H1 (cell line): Measurements from ENCODE around the gene CAP2. TPM values are rescaled to one million over a fixed set of nuclear protein-coding genes. Genes with fewer than 3 reads are reported as not detected.

Experiments used
- CTCF ChIA-PET: fragments of 300-600 bp; sonication (Branson Sonifier 250); formaldehyde crosslinking; loops from one replicate; lab custom pipeline; 2021; ENCODE audit not compliant: partially characterized antibody; lab: Charles Lee
- POLR2A ChIA-PET: fragments of 300-600 bp; sonication (Branson Sonifier 250); formaldehyde crosslinking; loops from one replicate; lab custom pipeline; 2021; ENCODE audit warnings: inconsistent platforms; ENCODE audit not compliant: partially characterized antibody; lab: Charles Lee
- DNase-seq, 2 experiments: peaks; one replicate each; pipeline versions ENCODE4 v3.0.0 to v3.0.0-alpha.2; 2010 to 2022; ENCODE audit warnings: low spot score in 2 of 2, low read depth in 1 of 2, mixed read lengths in 1 of 2
- FAIRE-seq: peaks from 2 replicates; lab custom pipeline; 2011; peaks lifted over from hg19 to GRCh38; lab: Jason Lieb, UNC
- H2AFZ ChIP-seq: 2 replicates; pipeline ENCODE4 v1.8.1; 2012; ENCODE audit warnings: low read length, inconsistent platforms
- H2AK5ac ChIP-seq: 2 replicates; pipeline ENCODE4 v1.6.1; 2013; ENCODE audit warnings: low read depth, low read length
- H2BK120ac ChIP-seq: replicated peaks from 2 replicates; pipeline ENCODE3; 2013; ENCODE audit warnings: low read depth, low read length, inconsistent platforms
- H2BK12ac ChIP-seq: 2 replicates; pipeline ENCODE4 v1.6.1; 2013; ENCODE audit warnings: low read depth, low read length
- H2BK15ac ChIP-seq: 2 replicates; pipeline ENCODE4 v1.6.1; 2013; ENCODE audit warnings: low read length
- H2BK20ac ChIP-seq: 2 replicates; pipeline ENCODE4 v1.6.1; 2013; ENCODE audit warnings: low read length
- H2BK5ac ChIP-seq: 2 replicates; pipeline ENCODE4 v1.6.1; 2013; ENCODE audit warnings: low read depth, low read length
- H3K14ac ChIP-seq: 2 replicates; pipeline ENCODE4 v1.6.1; 2013; ENCODE audit warnings: inconsistent platforms; ENCODE audit not compliant: insufficient read length
- H3K18ac ChIP-seq: 2 replicates; pipeline ENCODE4 v1.6.1; 2013; ENCODE audit warnings: low read length; ENCODE audit errors: extremely low read depth
- H3K23ac ChIP-seq: 2 replicates; pipeline ENCODE4 v1.6.1; 2013; ENCODE audit warnings: inconsistent platforms; ENCODE audit not compliant: insufficient read length
- H3K23me2 ChIP-seq: 2 replicates; pipeline ENCODE4 v1.6.1; 2013; ENCODE audit warnings: low read depth, low read length
- H3K27ac ChIP-seq: 2 replicates; pipeline ENCODE4 v1.6.1; 2011; ENCODE audit warnings: low read depth, low read length, inconsistent platforms
- H3K27me3 ChIP-seq, 4 experiments: replicated peaks in 1 of 4; 1 replicate in 1 of 4; 2 replicates in 3 of 4; pipeline versions ENCODE4 v1.6.1 to v1.8.1; 2011 to 2013; ENCODE audit warnings: low read length in 3 of 4, mild to moderate bottlenecking in 3 of 4, inconsistent platforms in 2 of 4, mixed read lengths in 2 of 4, moderate library complexity in 1 of 4; ENCODE audit not compliant: control insufficient read depth in 3 of 4, insufficient read depth in 3 of 4; ENCODE audit errors: extremely low read depth in 1 of 4
- H3K36me3 ChIP-seq, 4 experiments: 2 replicates each; pipeline versions ENCODE4 v1.6.1 to v1.8.1; 2011 to 2013; ENCODE audit warnings: mild to moderate bottlenecking in 4 of 4, low read length in 3 of 4, moderate library complexity in 2 of 4, control low read depth in 1 of 4, inconsistent platforms in 1 of 4; ENCODE audit not compliant: insufficient read depth in 4 of 4, control insufficient read depth in 2 of 4
- H3K4ac ChIP-seq: replicated peaks from 2 replicates; pipeline ENCODE3; 2013; ENCODE audit warnings: low read length, low read depth, mixed read lengths, inconsistent platforms; ENCODE audit not compliant: insufficient read length
- H3K4me1 ChIP-seq, 4 experiments: replicated peaks in 1 of 4; 1 replicate in 1 of 4; 2 replicates in 3 of 4; pipeline versions ENCODE4 v1.6.1 to v1.8.1; 2011 to 2013; ENCODE audit warnings: low read length in 3 of 4, inconsistent platforms in 2 of 4, mixed read lengths in 1 of 4; ENCODE audit not compliant: insufficient read depth in 4 of 4, control insufficient read depth in 3 of 4
- H3K4me2 ChIP-seq, 2 experiments: 2 replicates each; pipeline versions ENCODE4 v1.6.1 to v1.8.1; 2011 to 2013; ENCODE audit warnings: low read depth in 2 of 2, low read length in 2 of 2, control low read depth in 1 of 2, inconsistent platforms in 1 of 2, mild to moderate bottlenecking in 1 of 2; ENCODE audit not compliant: insufficient read depth in 1 of 2
- H3K4me3 ChIP-seq, 4 experiments: fragments of 200-600, 300-600 bp in 1 of 4; sonication (generic), shearing (Covaris generic), sonication (Bioruptor Twin) in 1 of 4; 2 replicates each; pipeline versions ENCODE4 v1.5.1 to v1.8.1; 2011 to 2016; ENCODE audit warnings: low read length in 4 of 4, low read depth in 3 of 4, control low read depth in 2 of 4, inconsistent platforms in 2 of 4, mild to moderate bottlenecking in 2 of 4, mixed read lengths in 1 of 4, moderate library complexity in 1 of 4; ENCODE audit not compliant: insufficient read depth in 2 of 4; ENCODE audit errors: extremely low read depth in 1 of 4
- H3K56ac ChIP-seq: replicated peaks from 2 replicates; pipeline ENCODE3; 2013; ENCODE audit warnings: low read depth, mild to moderate bottlenecking, mixed read lengths, low read length, inconsistent platforms; ENCODE audit not compliant: insufficient read length
- H3K79me1 ChIP-seq: 2 replicates; pipeline ENCODE4 v1.6.1; 2013; ENCODE audit warnings: low read depth, low read length, control low read depth
- H3K79me2 ChIP-seq, 2 experiments: 2 replicates each; pipeline versions ENCODE4 v1.6.1 to v1.8.1; 2012 to 2013; ENCODE audit warnings: low read length in 2 of 2, mild to moderate bottlenecking in 2 of 2, inconsistent platforms in 1 of 2; ENCODE audit not compliant: insufficient read depth in 2 of 2, control insufficient read depth in 1 of 2
- H3K9ac ChIP-seq, 4 experiments: replicated peaks in 1 of 4; 1 replicate in 1 of 4; 2 replicates in 3 of 4; pipeline versions ENCODE4 v1.6.1 to v1.8.1; 2011 to 2013; ENCODE audit warnings: low read depth in 3 of 4, low read length in 3 of 4, control low read depth in 2 of 4, mild to moderate bottlenecking in 2 of 4, moderate library complexity in 2 of 4, inconsistent platforms in 1 of 4; ENCODE audit errors: extremely low read depth in 1 of 4
- H3K9me3 ChIP-seq, 2 experiments: 2 replicates each; pipeline versions ENCODE4 v1.6.1 to v1.8.1; 2012 to 2013; ENCODE audit warnings: mild to moderate bottlenecking in 2 of 2, moderate library complexity in 2 of 2, control low read depth in 1 of 2, inconsistent platforms in 1 of 2, low read depth in 1 of 2, low read length in 1 of 2, mixed read lengths in 1 of 2; ENCODE audit not compliant: insufficient read depth in 2 of 2
- H4K20me1 ChIP-seq, 2 experiments: replicated peaks in 1 of 2; 2 replicates each; pipeline versions ENCODE3 to v1.8.1; 2011 to 2013; ENCODE audit warnings: inconsistent platforms in 2 of 2, low read length in 2 of 2, mild to moderate bottlenecking in 1 of 2; ENCODE audit not compliant: insufficient read depth in 2 of 2, control insufficient read depth in 1 of 2
- H4K5ac ChIP-seq: 2 replicates; pipeline ENCODE4 v1.6.1; 2013; ENCODE audit warnings: low read length, low read depth, mixed read lengths, inconsistent platforms; ENCODE audit not compliant: insufficient read length
- H4K8ac ChIP-seq: 2 replicates; pipeline ENCODE4 v1.8.0; 2013; ENCODE audit warnings: mild to moderate bottlenecking, moderate library complexity, low read length, inconsistent platforms; ENCODE audit not compliant: insufficient read depth; ENCODE audit errors: extremely low read depth
- H4K91ac ChIP-seq: replicated peaks from 2 replicates; pipeline ENCODE3; 2013; ENCODE audit warnings: low read length, mixed read lengths, inconsistent platforms; ENCODE audit not compliant: insufficient read length
- CBX8 ChIP-seq: fragments of 300-800, 300-1000 bp; sonication (generic); IDR thresholded peaks from 2 replicates; pipeline ENCODE4 v1.7.1; 2016; ENCODE audit warnings: low read depth, low read length, borderline replicate concordance
- WGBS, 2 experiments: shearing (Covaris generic) in 1 of 2; methylation state at CpG; one replicate each; pipeline versions ENCODE4 v1.1.6 to v1.1.7; 2013 to 2015; ENCODE audit warnings: low lambda C conversion rate in 2 of 2, mixed read lengths in 2 of 2, inconsistent platforms in 1 of 2, low coverage in 1 of 2, missing lambda C conversion rate in 1 of 2; ENCODE audit not compliant: insufficient replicate concordance in 2 of 2, insufficient coverage in 1 of 2, insufficient read length in 1 of 2; ENCODE audit errors: extremely low coverage in 1 of 2, missing lambda C conversion rate in 1 of 2; 5-methylcytosine and 5-hydroxymethylcytosine counted together
- polyA plus RNA-seq, 7 experiments: library from polyadenylated mRNA; depleted of rRNA in 3 of 7; stranded (reverse) in 5 of 7; unstranded in 2 of 7; fragments of >200 nt in 5 of 7; fragments of 200-250 nt in 2 of 7; gene quantifications; 1 replicate in 5 of 7; 2 replicates in 1 of 7; 4 replicates in 1 of 7; pipeline versions ENCODE4 v1.2.1 to v1.2.3, GENCODE V29; 2011 to 2013; ENCODE audit warnings: missing spikeins in 2 of 7, mixed read lengths in 2 of 7
- total RNA-seq: library from RNA; stranded (reverse); fragmentation: NEBNext Ultra II Directional; extraction: Animal tissue kit (Norgen Biotek cat#: 25700); gene quantifications from 2 replicates; pipeline ENCODE4 v1.2.1, GENCODE V29; 2021

CAP2 gene
- total and polyA plus RNA-seq, 2 of the 8 experiments (the other 6 are each of a cell fraction or from before 2014, with no cell fraction given), result 7.2 to 10.0 TPM

- Histone ChIP-seq H3K23me2 (peaks cover 6% of the 10 kb centered on the region), H3K9ac (no peak overlapping the region), H3K56ac (no peak overlapping the region), H2BK20ac (no peak overlapping the region), H3K18ac (no peak overlapping the region), H3K4me2 (no peak overlapping the region), H3K36me3 (no peaks in the 10 kb centered on the region), H4K5ac (no peak overlapping the region), H2AFZ (no peak overlapping the region), H2BK15ac (no peak overlapping the region), H3K4me1 (peaks cover 0 to 3% (median 0%) of the 10 kb centered on the region in 4 experiments; a peak in 1 of 7 replicates), H4K20me1 (no peaks in the 10 kb centered on the region), H3K4ac (no peak overlapping the region), H3K23ac (no peak overlapping the region), H2AK5ac (no peak overlapping the region), H3K27me3 (no peaks in the 10 kb centered on the region), H2BK5ac (no peak overlapping the region), H3K4me3 (no peak overlapping the region), H3K27ac (no peak overlapping the region), H3K79me2 (no peaks in the 10 kb centered on the region), H3K79me1 (no peaks in the 10 kb centered on the region), H3K14ac (no peak overlapping the region), H3K9me3 (no peaks in the 10 kb centered on the region), H2BK120ac (no peak overlapping the region), H4K8ac (no peak overlapping the region), H2BK12ac (no peak overlapping the region), H4K91ac (no peak overlapping the region)
- ChIA-PET POLR2A (no interaction called here), CTCF (no interaction called here)
- WGBS, 2 experiments, result 85% methylated on average over 4 of the region's 4 CpGs; no CpG with 5 or more reads in 1 of the 2 experiments
- no peak for TF ChIP-seq CBX8
- FAIRE-seq (no peak), DNase-seq (no peak)
These were observed 4.0 kb upstream of the CAP2 start for GRCh38 chr6:17389274-17389847.
